ENCODE measurements around the gene BLM.

DNA sequence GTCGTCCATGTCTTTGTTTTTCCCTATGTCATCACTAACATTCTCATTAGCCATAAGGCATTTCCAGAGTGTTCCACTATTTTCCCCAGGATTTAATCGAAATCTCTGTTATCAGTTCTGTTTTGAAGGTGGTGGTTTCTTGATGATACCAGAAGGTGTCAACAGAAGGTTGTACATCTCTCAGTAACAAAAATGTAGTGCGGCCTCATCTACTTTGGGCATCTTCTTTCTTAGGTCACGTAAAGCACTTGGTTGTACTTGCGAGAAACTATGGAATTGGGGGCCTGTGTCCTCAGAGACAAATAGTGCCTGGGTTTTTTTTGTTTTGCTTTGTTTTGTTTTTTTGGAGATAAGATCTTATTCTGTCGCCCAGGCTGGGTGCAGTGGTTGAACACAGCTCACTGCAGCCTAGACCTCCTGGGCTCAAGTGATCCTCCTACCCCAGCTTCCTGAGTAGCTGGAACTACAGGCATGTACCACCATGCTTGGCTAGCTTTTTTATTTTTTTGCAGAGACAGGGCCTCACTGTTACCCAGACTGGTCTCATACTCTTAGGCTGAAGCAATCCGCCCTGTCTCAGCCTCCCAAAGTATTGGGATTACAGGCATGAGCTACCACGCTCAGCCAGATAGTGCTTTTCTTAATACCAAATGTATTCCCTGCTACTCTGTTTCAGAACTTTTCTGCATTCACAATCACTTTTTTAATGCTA is 90.1 kb downstream of the BLM start:
- TF ChIP-seq EZH2 (IDR thresholded peaks at IDR 0.05; ENCODE audit: low read length) = no peak
- TF ChIP-seq, protein P1, sequence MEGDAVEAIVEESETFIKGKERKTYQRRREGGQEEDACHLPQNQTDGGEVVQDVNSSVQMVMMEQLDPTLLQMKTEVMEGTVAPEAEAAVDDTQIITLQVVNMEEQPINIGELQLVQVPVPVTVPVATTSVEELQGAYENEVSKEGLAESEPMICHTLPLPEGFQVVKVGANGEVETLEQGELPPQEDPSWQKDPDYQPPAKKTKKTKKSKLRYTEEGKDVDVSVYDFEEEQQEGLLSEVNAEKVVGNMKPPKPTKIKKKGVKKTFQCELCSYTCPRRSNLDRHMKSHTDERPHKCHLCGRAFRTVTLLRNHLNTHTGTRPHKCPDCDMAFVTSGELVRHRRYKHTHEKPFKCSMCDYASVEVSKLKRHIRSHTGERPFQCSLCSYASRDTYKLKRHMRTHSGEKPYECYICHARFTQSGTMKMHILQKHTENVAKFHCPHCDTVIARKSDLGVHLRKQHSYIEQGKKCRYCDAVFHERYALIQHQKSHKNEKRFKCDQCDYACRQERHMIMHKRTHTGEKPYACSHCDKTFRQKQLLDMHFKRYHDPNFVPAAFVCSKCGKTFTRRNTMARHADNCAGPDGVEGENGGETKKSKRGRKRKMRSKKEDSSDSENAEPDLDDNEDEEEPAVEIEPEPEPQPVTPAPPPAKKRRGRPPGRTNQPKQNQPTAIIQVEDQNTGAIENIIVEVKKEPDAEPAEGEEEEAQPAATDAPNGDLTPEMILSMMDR (optimal IDR thresholded peaks at IDR 0.05 in 1 of 3, IDR thresholded peaks at IDR 0.05 in 1 of 3, conservative IDR thresholded peaks at IDR 0.05 in 1 of 3; ENCODE audit: extremely low read depth in 1 of 3, insufficient read depth in 2 of 3, low read length in 3 of 3) = no peak

All from keratinocyte (primary cell).